H54 (cell line): Measurements from ENCODE around the gene TSGA10IP.

Experiments used
- DNase-seq: peaks from one replicate; pipeline ENCODE4 v3.0.0; 2011; ENCODE audit warnings: low spot score, mixed read lengths; ENCODE audit not compliant: insufficient read length
- FAIRE-seq: peaks from 3 replicates; lab custom pipeline; 2011; peaks lifted over from hg19 to GRCh38; lab: Jason Lieb, UNC
- POLR2A ChIP-seq: IDR thresholded peaks from 2 replicates; pipeline ENCODE4 v1.6.1; 2011; ENCODE audit warnings: low read depth, mild to moderate bottlenecking, low read length

The TSGA10IP gene

GRCh38 chr11:66006134-66006890 is 61.0 kb downstream of the TSGA10IP start:
- DNase-seq (no peak), FAIRE-seq (no peak)
- peak; percentile 5; the same call in 1 of the 2 replicates for TF ChIP-seq POLR2A

GRCh38 chr11:66006891-66007176 is 61.6 kb downstream of the TSGA10IP start:
- DNase-seq (no peak), FAIRE-seq (no peak)
- TF ChIP-seq POLR2A = 0 out of 2 replicates have a peak, but pooled peaks have one; percentile 6

GRCh38 chr11:66007201-66007634 is 61.9 kb downstream of the TSGA10IP start:
- FAIRE-seq (no peak), DNase-seq (no peak)
- no peak for TF ChIP-seq POLR2A

GRCh38 chr11:66008095-66008467 is 62.8 kb downstream of the TSGA10IP start:
- no peak for TF ChIP-seq POLR2A
- no peak for FAIRE-seq

GRCh38 chr11:66008468-66009101 is 63.3 kb downstream of the TSGA10IP start:
- FAIRE-seq = no peak
- DNase-seq = no peak
- TF ChIP-seq POLR2A = no peak

More at GRCh38 chr11:66008095-66008467, 62.8 kb downstream of the TSGA10IP start:
- DNase-seq = no peak
